Measurements from ENCODE around the gene GNB1L.

GRCh38 chr22:19853879-19854777 lies 546 bp downstream of the GNB1L start:
- TF ChIP-seq, protein P1, sequence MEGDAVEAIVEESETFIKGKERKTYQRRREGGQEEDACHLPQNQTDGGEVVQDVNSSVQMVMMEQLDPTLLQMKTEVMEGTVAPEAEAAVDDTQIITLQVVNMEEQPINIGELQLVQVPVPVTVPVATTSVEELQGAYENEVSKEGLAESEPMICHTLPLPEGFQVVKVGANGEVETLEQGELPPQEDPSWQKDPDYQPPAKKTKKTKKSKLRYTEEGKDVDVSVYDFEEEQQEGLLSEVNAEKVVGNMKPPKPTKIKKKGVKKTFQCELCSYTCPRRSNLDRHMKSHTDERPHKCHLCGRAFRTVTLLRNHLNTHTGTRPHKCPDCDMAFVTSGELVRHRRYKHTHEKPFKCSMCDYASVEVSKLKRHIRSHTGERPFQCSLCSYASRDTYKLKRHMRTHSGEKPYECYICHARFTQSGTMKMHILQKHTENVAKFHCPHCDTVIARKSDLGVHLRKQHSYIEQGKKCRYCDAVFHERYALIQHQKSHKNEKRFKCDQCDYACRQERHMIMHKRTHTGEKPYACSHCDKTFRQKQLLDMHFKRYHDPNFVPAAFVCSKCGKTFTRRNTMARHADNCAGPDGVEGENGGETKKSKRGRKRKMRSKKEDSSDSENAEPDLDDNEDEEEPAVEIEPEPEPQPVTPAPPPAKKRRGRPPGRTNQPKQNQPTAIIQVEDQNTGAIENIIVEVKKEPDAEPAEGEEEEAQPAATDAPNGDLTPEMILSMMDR (IDR thresholded peaks at IDR 0.05) = no peak
- TF ChIP-seq POLR2A (IDR thresholded peaks at IDR 0.05; ENCODE audit: low read depth) (no peak), POLR2AphosphoS5 (IDR thresholded peaks at IDR 0.05) (no peak)

All from esophagus muscularis mucosa (tissue), 3 donors.